Neuronal stem cell (in vitro differentiated cells): ENCODE results near the gene TMC1.

Experiments
- DNase-seq: peaks from one replicate; pipeline ENCODE4 v3.0.0-alpha.2; 2013; ENCODE audit warnings: low spot score
- H2AFZ ChIP-seq: one replicate; pipeline ENCODE4 v1.6.1; 2013; ENCODE audit warnings: mild to moderate bottlenecking, low read length, inconsistent platforms
- H2AK5ac ChIP-seq: 2 replicates; pipeline ENCODE4 v1.6.1; 2013; ENCODE audit warnings: low read depth, mild to moderate bottlenecking, inconsistent platforms, low read length, moderate library complexity, mixed read lengths
- H2BK120ac ChIP-seq: 2 replicates; pipeline ENCODE4 v1.6.1; 2013; ENCODE audit warnings: low read depth, mild to moderate bottlenecking, inconsistent platforms, low read length, moderate library complexity, mixed read lengths
- H2BK12ac ChIP-seq: one replicate; pipeline ENCODE4 v1.6.1; 2013; ENCODE audit warnings: low read length, inconsistent platforms
- H2BK15ac ChIP-seq: 2 replicates; pipeline ENCODE4 v1.6.1; 2013; ENCODE audit warnings: mild to moderate bottlenecking, low read length, inconsistent platforms, mixed read lengths
- H2BK5ac ChIP-seq: one replicate; pipeline ENCODE4 v1.6.1; 2013; ENCODE audit warnings: inconsistent platforms, mild to moderate bottlenecking, low read length, moderate library complexity
- H3K14ac ChIP-seq: one replicate; pipeline ENCODE4 v1.6.1; 2013; ENCODE audit warnings: low read length, inconsistent platforms
- H3K18ac ChIP-seq: 2 replicates; pipeline ENCODE4 v1.6.1; 2013; ENCODE audit warnings: low read length, inconsistent platforms
- H3K23ac ChIP-seq: 2 replicates; pipeline ENCODE4 v1.6.1; 2013; ENCODE audit warnings: low read depth, mild to moderate bottlenecking, mixed read lengths, low read length, inconsistent platforms; ENCODE audit not compliant: poor library complexity
- H3K27ac ChIP-seq: replicated peaks from 3 replicates; pipeline ENCODE4 v1.5.1; 2013; ENCODE audit warnings: low read length, inconsistent platforms
- H3K27me3 ChIP-seq, 3 experiments: 2 replicates each; pipeline ENCODE4 v1.6.1; 2013; ENCODE audit warnings: low read length in 3 of 3, mild to moderate bottlenecking in 2 of 3, inconsistent platforms in 1 of 3, low read depth in 1 of 3, mixed read lengths in 1 of 3, moderate library complexity in 1 of 3; ENCODE audit not compliant: control insufficient read depth in 3 of 3, insufficient read depth in 3 of 3
- H3K36me3 ChIP-seq, 2 donors: replicated peaks in 1 of 2; 2 replicates each; pipeline ENCODE4 v1.6.1; 2013; ENCODE audit warnings: low read length in 2 of 2; ENCODE audit not compliant: control insufficient read depth in 2 of 2, insufficient read depth in 2 of 2
- H3K4ac ChIP-seq: 2 replicates; pipeline ENCODE4 v1.6.1; 2013; ENCODE audit warnings: inconsistent platforms, mild to moderate bottlenecking, low read length, moderate library complexity
- H3K4me1 ChIP-seq, 2 donors: 1 replicate in 1 of 2; 2 replicates in 1 of 2; pipeline ENCODE4 v1.6.1; 2013; ENCODE audit warnings: low read length in 2 of 2, low read depth in 1 of 2; ENCODE audit not compliant: control insufficient read depth in 2 of 2, insufficient read depth in 1 of 2
- H3K4me2 ChIP-seq: one replicate; pipeline ENCODE4 v1.6.1; 2013; ENCODE audit warnings: mild to moderate bottlenecking, low read length, inconsistent platforms; ENCODE audit not compliant: insufficient read depth, poor library complexity, severe bottlenecking
- H3K4me3 ChIP-seq, 2 donors: 2 replicates each; pipeline ENCODE4 v1.5.1; 2013; ENCODE audit warnings: low read length in 2 of 2, mild to moderate bottlenecking in 2 of 2, inconsistent platforms in 1 of 2, moderate library complexity in 1 of 2
- H3K79me1 ChIP-seq: one replicate; pipeline ENCODE4 v1.6.1; 2013; ENCODE audit warnings: low read depth, mild to moderate bottlenecking, inconsistent platforms, low read length, moderate library complexity
- H3K9ac ChIP-seq: one replicate; pipeline ENCODE4 v1.6.1; 2013; ENCODE audit warnings: mild to moderate bottlenecking, low read depth, low read length, inconsistent platforms; ENCODE audit not compliant: poor library complexity
- H3K9me3 ChIP-seq, 2 donors: replicated peaks in 1 of 2; 2 replicates each; pipeline versions ENCODE3 to v1.6.1; 2013; ENCODE audit warnings: low read length in 2 of 2, mild to moderate bottlenecking in 2 of 2, inconsistent platforms in 1 of 2, low read depth in 1 of 2, mixed read lengths in 1 of 2, moderate library complexity in 1 of 2; ENCODE audit not compliant: control insufficient read depth in 2 of 2, insufficient read depth in 1 of 2
- H4K8ac ChIP-seq: one replicate; pipeline ENCODE4 v1.6.1; 2013; ENCODE audit warnings: low read depth, mild to moderate bottlenecking, inconsistent platforms, low read length, moderate library complexity
- H4K91ac ChIP-seq: one replicate; pipeline ENCODE4 v1.6.1; 2013; ENCODE audit warnings: low read length, low read depth, mild to moderate bottlenecking, inconsistent platforms; ENCODE audit not compliant: poor library complexity
- WGBS, 2 donors: extraction: QIAGEN DNeasy Blood & Tissue Kit; methylation state at CpG; one replicate each; pipeline ENCODE4 v1.1.7; 2013; ENCODE audit warnings: missing lambda C conversion rate in 2 of 2, mixed read lengths in 1 of 2; ENCODE audit not compliant: insufficient read length in 2 of 2, insufficient replicate concordance in 1 of 2; ENCODE audit errors: extremely low coverage in 2 of 2; 5-methylcytosine and 5-hydroxymethylcytosine counted together

TMC1 gene

GRCh38 chr9:72675586-72675985, 154.2 kb downstream of the TMC1 start:
- WGBS, 2 donors, result no CpG with 5 or more reads among the region's 1 CpG
- no peaks in the 10 kb centered on the region for H3K9me3 ChIP-seq
- DNase-seq, result no peak

GRCh38 chr9:72680593-72681282, 159.3 kb downstream of the TMC1 start:
- Histone ChIP-seq H2BK120ac (no peak overlapping the region), H3K27me3 (no peaks in the 10 kb centered on the region), H3K79me1 (no peaks in the 10 kb centered on the region), H3K4me1 (peaks cover 2 to 8% of the 10 kb centered on the region in 2 donors), H3K4me2 (no peak overlapping the region), H3K9ac (no peak overlapping the region), H3K14ac (no peak overlapping the region), H4K8ac (no peak overlapping the region), H3K27ac (no peak overlapping the region), H2BK5ac (no peak overlapping the region), H4K91ac (no peak overlapping the region), H2BK15ac (no peak overlapping the region), H3K4ac (no peak overlapping the region), H3K36me3 (no peaks in the 10 kb centered on the region), H3K4me3 (no peak overlapping the region), H2AFZ (no peak overlapping the region), H2AK5ac (no peak overlapping the region), H3K9me3 (no peaks in the 10 kb centered on the region), H3K23ac (no peak overlapping the region), H3K18ac (no peak overlapping the region), H2BK12ac (no peak overlapping the region)
- no peak for DNase-seq
- WGBS, 2 donors, result no CpG with 5 or more reads among the region's 2 CpGs

More at GRCh38 chr9:72675586-72675985, 154.2 kb downstream of the TMC1 start:
- Histone ChIP-seq H2BK15ac (no peak overlapping the region), H2BK5ac (no peak overlapping the region), H2BK12ac (no peak overlapping the region), H3K79me1 (no peaks in the 10 kb centered on the region), H4K91ac (no peak overlapping the region), H3K4me3 (no peak overlapping the region), H3K36me3 (no peaks in the 10 kb centered on the region), H3K23ac (no peak overlapping the region), H3K4me1 (peaks cover 1 to 2% of the 10 kb centered on the region in 2 donors), H3K18ac (no peak overlapping the region), H3K4me2 (no peak overlapping the region), H3K14ac (no peak overlapping the region), H2AK5ac (no peak overlapping the region), H2BK120ac (no peak overlapping the region), H3K9ac (no peak overlapping the region), H3K27me3 (no peaks in the 10 kb centered on the region), H2AFZ (peak overlapping the region; percentile 1), H3K4ac (no peak overlapping the region), H3K27ac (no peak overlapping the region), H4K8ac (no peak overlapping the region)

- no peak overlapping the region for H3K27ac ChIP-seq
Observed at GRCh38 chr9:72681283-72681630, 159.8 kb downstream of the TMC1 start.

GRCh38 chr9:72684615-72685014, 163.2 kb downstream of the TMC1 start:
- Histone ChIP-seq H3K4me1 (peaks cover 2 to 13% of the 10 kb centered on the region in 2 donors), H2AFZ (no peak overlapping the region), H3K4ac (no peak overlapping the region), H3K9me3 (no peaks in the 10 kb centered on the region), H4K91ac (no peak overlapping the region), H3K4me2 (no peak overlapping the region), H3K9ac (no peak overlapping the region), H2BK120ac (no peak overlapping the region), H3K18ac (no peak overlapping the region), H3K27me3 (no peaks in the 10 kb centered on the region), H2BK15ac (no peak overlapping the region), H3K4me3 (no peak overlapping the region), H2AK5ac (no peak overlapping the region), H3K36me3 (no peaks in the 10 kb centered on the region), H3K27ac (no peak overlapping the region), H3K14ac (no peak overlapping the region), H3K23ac (no peak overlapping the region), H4K8ac (no peak overlapping the region), H2BK12ac (no peak overlapping the region), H3K79me1 (no peaks in the 10 kb centered on the region), H2BK5ac (no peak overlapping the region)
- DNase-seq, result no peak
- no CpG with 5 or more reads among the region's 2 CpGs for WGBS, 2 donors

More at GRCh38 chr9:72681283-72681630, 159.8 kb downstream of the TMC1 start:
- Histone ChIP-seq H2BK12ac (no peak overlapping the region), H3K27me3 (no peaks in the 10 kb centered on the region), H3K4ac (no peak overlapping the region), H3K4me3 (no peak overlapping the region), H3K9me3 (no peaks in the 10 kb centered on the region), H2BK5ac (no peak overlapping the region), H2BK120ac (no peak overlapping the region), H3K14ac (no peak overlapping the region), H3K18ac (no peak overlapping the region), H4K91ac (no peak overlapping the region), H3K4me1 (peaks cover 2 to 8% of the 10 kb centered on the region in 2 donors), H3K36me3 (no peaks in the 10 kb centered on the region), H3K4me2 (no peak overlapping the region), H3K9ac (no peak overlapping the region), H3K23ac (no peak overlapping the region), H4K8ac (no peak overlapping the region), H2AFZ (no peak overlapping the region), H2AK5ac (no peak overlapping the region), H3K79me1 (no peaks in the 10 kb centered on the region), H2BK15ac (no peak overlapping the region)
- no CpG with 5 or more reads among the region's 1 CpG for WGBS, 2 donors
- no peak for DNase-seq
